Hepatocyte (in vitro differentiated cells): ENCODE data around the gene PLEKHJ1. TPM values are rescaled to one million over a fixed set of nuclear protein-coding genes. Genes with fewer than 3 reads are reported as not detected.
A peak's percentile ranks its signal among the peaks of the same experiment; 100 is the strongest.

Source experiments
- DNase-seq: peaks from one replicate; pipeline ENCODE4 v3.0.0-alpha.2; 2016; ENCODE audit warnings: low spot score
- H2AFZ ChIP-seq: fragments of 200-600 bp; sonication (generic); 2 replicates; pipeline ENCODE4 v1.6.0; 2016; ENCODE audit warnings: antibody characterized with exemption, mild to moderate bottlenecking
- H3K27ac ChIP-seq: fragments of 200-600 bp; sonication (generic); 2 replicates; pipeline ENCODE4 v1.5.1; 2016; ENCODE audit warnings: mild to moderate bottlenecking
- H3K27me3 ChIP-seq: fragments of 200-600 bp; sonication (generic); 2 replicates; pipeline ENCODE4 v1.6.1; 2016
- H3K36me3 ChIP-seq: fragments of 200-600 bp; sonication (generic); replicated peaks from 2 replicates; pipeline ENCODE4 v1.5.1; 2016; ENCODE audit warnings: low read depth; ENCODE audit not compliant: insufficient read depth
- H3K4me1 ChIP-seq: fragments of 200-600 bp; sonication (generic); 2 replicates; pipeline ENCODE4 v1.5.1; 2016; ENCODE audit warnings: mild to moderate bottlenecking, moderate library complexity; ENCODE audit not compliant: insufficient read depth
- H3K4me2 ChIP-seq: fragments of 200-600 bp; sonication (generic); 2 replicates; pipeline ENCODE4 v1.6.0; 2016
- H3K4me3 ChIP-seq: fragments of 200-600 bp; sonication (generic); 2 replicates; pipeline ENCODE4 v1.5.1; 2016; ENCODE audit warnings: mild to moderate bottlenecking
- H3K79me2 ChIP-seq: fragments of 200-600 bp; sonication (generic); 2 replicates; pipeline ENCODE4 v1.6.0; 2017; ENCODE audit warnings: mild to moderate bottlenecking
- H3K9me2 ChIP-seq: fragments of 200-600 bp; sonication (generic); replicated peaks from 2 replicates; pipeline ENCODE4 v1.6.0; 2017; ENCODE audit warnings: mild to moderate bottlenecking; ENCODE audit not compliant: insufficient read depth
- H3K9me3 ChIP-seq: fragments of 200-600 bp; sonication (generic); 2 replicates; pipeline ENCODE4 v1.5.1; 2016; ENCODE audit warnings: low read depth, mild to moderate bottlenecking
- H4K20me1 ChIP-seq: fragments of 200-600 bp; sonication (generic); 2 replicates; pipeline ENCODE4 v1.6.0; 2016; ENCODE audit warnings: mild to moderate bottlenecking; ENCODE audit not compliant: insufficient read depth, poor library complexity, severe bottlenecking
- CTCF ChIP-seq: fragments of 200-600 bp; sonication (generic); IDR thresholded peaks from 2 replicates; pipeline ENCODE4 v1.5.1; 2016; ENCODE audit warnings: antibody characterized with exemption, mild to moderate bottlenecking; ENCODE audit not compliant: poor library complexity
- EZH2 ChIP-seq: fragments of 200-600 bp; sonication (generic); IDR thresholded peaks from 2 replicates; pipeline ENCODE4 v1.6.1; 2016; ENCODE audit warnings: antibody characterized with exemption, mild to moderate bottlenecking, borderline replicate concordance
- EZH2phosphoT487 ChIP-seq: fragments of 200-600 bp; sonication (generic); IDR thresholded peaks from one replicate; pipeline ENCODE4 v1.6.1; 2018; ENCODE audit warnings: antibody characterized with exemption, mild to moderate bottlenecking, low read depth, moderate library complexity; ENCODE audit not compliant: unreplicated experiment, severe bottlenecking
- WGBS: methylation state at CpG from one replicate; pipeline ENCODE4 v1.1.6; 2016; ENCODE audit warnings: low lambda C conversion rate; ENCODE audit errors: missing lambda C conversion rate; 5-methylcytosine and 5-hydroxymethylcytosine counted together
- polyA plus RNA-seq: library from polyadenylated mRNA; unstranded; fragments of >200 nt; fragmentation: Nextera tagmentation; extraction: Ambion mirVana; gene quantifications from 2 replicates; pipeline ENCODE4 v1.2.1, GENCODE V29; 2016
- total RNA-seq: library from RNA; depleted of rRNA; stranded (reverse); fragments of >200 nt; gene quantifications from 2 replicates; pipeline ENCODE4 v1.2.3, GENCODE V29; 2014

PLEKHJ1 gene
- total and polyA plus RNA-seq, 2 experiments from 2014 or later: 165 to 190 TPM

GRCh38 chr19:2266183-2266993 lies 30.3 kb upstream of the PLEKHJ1 start:
- H3K79me2 ChIP-seq: peaks cover 20% of the 10 kb centered on the region
- no peaks in the 10 kb centered on the region for H3K27me3 ChIP-seq
- H2AFZ ChIP-seq: no peak overlapping the region
- H3K4me3 ChIP-seq: no peak overlapping the region
- H3K27ac ChIP-seq: no peak overlapping the region
- peaks cover 20% of the 10 kb centered on the region for H4K20me1 ChIP-seq
- DNase-seq: no peak
- no peaks in the 10 kb centered on the region for H3K9me3 ChIP-seq
- H3K36me3 ChIP-seq: no peaks in the 10 kb centered on the region
- no peak for TF ChIP-seq CTCF
- H3K4me2 ChIP-seq: no peak overlapping the region
- peaks cover under 1% of the 10 kb centered on the region for H3K4me1 ChIP-seq
- 74% methylated on average over 18 of the region's 18 CpGs for WGBS
- no peaks in the 10 kb centered on the region for H3K9me2 ChIP-seq

- Histone ChIP-seq H3K36me3 (no peaks in the 10 kb centered on the region), H3K27me3 (no peaks in the 10 kb centered on the region), H3K4me1 (no peaks in the 10 kb centered on the region), H4K20me1 (no peaks in the 10 kb centered on the region), H3K4me2 (no peak overlapping the region), H3K27ac (no peak overlapping the region), H3K9me3 (no peaks in the 10 kb centered on the region), H3K9me2 (no peaks in the 10 kb centered on the region), H3K79me2 (no peaks in the 10 kb centered on the region), H3K4me3 (no peak overlapping the region), H2AFZ (no peak overlapping the region)
- 74% methylated on average over 7 of the region's 7 CpGs for WGBS
- no peak for DNase-seq
- TF ChIP-seq CTCF (peak; percentile 42), EZH2phosphoT487 (no peak)
Measured at GRCh38 chr19:2261438-2262172, 25.5 kb upstream of the PLEKHJ1 start.

GRCh38 chr19:2260341-2260805 lies 24.2 kb upstream of the PLEKHJ1 start:
- H3K4me1 ChIP-seq: no peaks in the 10 kb centered on the region
- H3K79me2 ChIP-seq: no peaks in the 10 kb centered on the region
- H3K9me2 ChIP-seq: no peaks in the 10 kb centered on the region
- DNase-seq: no peak
- no peaks in the 10 kb centered on the region for H3K27me3 ChIP-seq
- H3K36me3 ChIP-seq: no peaks in the 10 kb centered on the region
- no peak overlapping the region for H3K4me2 ChIP-seq
- TF ChIP-seq EZH2phosphoT487 (no peak), EZH2 (no peak), CTCF (no peak)
- H3K27ac ChIP-seq: no peak overlapping the region
- no peaks in the 10 kb centered on the region for H4K20me1 ChIP-seq
- no peaks in the 10 kb centered on the region for H3K9me3 ChIP-seq
- 86% methylated on average over 11 of the region's 11 CpGs for WGBS
- no peak overlapping the region for H3K4me3 ChIP-seq
- no peak overlapping the region for H2AFZ ChIP-seq
